GM19397 (cell line): ENCODE measurements around the gene SNX5.
A peak's percentile ranks its signal among the peaks of the same experiment; 100 is the strongest.

Experiments
- ATAC-seq: cut with Tn5 transposase; IDR thresholded peaks from one replicate; pipeline ENCODE4 v1.9.1; 2021; ENCODE audit warnings: mild to moderate bottlenecking, moderate library complexity; ENCODE audit not compliant: unreplicated experiment

SNX5 gene

DNA sequence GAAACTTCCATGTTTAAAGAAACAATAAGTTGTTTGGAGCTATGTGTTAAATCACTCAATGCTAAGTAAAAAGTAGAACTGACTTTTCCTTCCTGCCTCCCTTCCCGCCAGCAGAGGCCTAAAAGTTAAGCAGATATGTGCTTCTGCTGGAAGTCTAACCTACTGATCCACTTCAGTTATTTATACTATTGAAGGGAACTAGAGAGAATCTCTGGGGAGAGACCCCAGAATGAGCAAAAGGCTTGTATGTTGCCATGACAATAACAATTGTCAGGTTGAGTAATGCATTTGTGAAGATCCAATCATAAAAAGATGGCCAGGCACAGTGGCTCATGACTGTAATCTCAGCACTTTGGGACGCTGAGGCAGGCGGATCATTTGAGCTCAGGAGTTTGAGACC, 25.0 kb upstream of the SNX5 start:
- ATAC-seq: no peak

DNA sequence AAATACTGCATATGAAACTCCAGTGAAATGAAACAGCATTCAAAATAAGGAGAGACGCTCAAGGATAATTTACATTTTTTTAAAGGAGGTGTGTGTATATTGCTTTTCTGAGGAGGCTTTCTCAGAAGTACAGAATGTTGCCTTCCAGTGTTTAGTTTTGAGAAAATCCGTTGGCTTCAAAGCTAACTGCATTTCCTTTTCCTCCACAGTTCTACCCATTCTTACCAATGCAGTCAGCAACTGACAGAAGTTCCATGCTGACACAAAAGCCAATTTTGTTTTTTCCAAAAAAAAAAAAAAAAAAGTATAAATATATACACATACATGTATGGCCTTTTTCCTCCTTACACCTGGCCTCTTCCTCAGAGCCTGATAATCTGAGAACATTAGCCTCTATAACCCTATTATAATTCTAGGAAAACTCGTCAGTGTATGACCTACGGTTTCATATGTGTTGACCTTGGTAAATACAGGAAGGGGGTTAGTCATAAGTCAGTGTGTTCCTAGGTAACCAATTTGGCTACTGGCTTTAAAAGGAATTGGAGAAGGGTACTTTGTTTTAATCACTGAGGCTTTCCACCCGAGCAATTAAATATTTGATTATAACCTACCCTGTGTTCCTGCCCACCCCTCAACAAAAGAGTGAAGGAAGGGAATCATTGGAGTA, 24.4 kb upstream of the SNX5 start:
- ATAC-seq: no peak

DNA sequence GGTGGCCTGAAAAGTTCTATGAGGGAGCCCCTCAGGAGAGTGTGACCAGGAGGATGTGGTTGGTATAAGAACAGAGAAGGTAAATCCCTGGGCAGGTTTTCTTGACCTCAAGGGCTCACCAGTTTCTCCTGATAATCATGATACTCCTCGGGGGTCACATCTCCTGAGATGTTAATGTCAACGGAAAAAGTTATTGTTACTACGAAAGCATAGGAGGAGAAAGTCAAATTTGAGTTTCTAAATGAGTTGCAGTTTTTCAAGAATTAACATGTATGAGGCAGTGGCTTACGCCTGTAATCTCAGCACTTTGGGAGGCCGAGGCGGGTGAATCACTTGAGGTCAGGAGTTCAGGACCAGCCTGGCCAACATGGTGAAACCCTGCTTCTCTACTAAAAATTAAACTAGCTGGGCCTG, 23.6 kb upstream of the SNX5 start:
- no peak for ATAC-seq

DNA sequence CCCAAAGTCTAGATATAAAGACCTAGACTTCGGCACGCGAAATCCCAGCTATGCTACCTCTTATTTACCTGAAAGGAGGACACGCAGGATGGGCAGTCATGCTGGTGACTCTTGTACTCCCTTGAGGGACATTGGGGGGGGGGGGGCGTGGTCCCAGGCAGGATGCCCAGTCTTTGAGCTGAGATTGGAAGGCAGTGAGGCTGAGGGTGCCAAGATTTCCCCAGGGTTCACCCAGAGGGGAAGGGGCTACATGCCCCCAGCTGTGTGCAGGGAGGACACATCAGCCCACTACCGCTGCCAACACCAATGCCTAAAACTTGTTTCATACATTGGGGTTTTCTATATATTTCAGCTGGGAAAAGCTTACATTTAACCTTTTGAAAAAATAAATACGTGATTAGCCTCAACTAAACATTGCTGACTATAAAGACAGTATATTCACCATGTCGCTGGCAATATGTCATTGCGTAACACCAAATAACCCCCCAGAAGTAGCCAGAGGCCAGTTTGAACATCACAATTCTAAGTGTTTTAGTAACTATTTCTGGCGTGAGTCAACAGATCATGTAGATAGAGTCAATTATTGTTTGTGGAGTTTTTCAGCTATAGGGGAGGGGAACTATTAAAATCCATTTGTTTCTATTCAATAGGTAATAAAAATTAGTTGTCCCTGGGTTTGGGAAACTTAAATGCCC, 21.8 kb upstream of the SNX5 start:
- ATAC-seq: no peak

DNA sequence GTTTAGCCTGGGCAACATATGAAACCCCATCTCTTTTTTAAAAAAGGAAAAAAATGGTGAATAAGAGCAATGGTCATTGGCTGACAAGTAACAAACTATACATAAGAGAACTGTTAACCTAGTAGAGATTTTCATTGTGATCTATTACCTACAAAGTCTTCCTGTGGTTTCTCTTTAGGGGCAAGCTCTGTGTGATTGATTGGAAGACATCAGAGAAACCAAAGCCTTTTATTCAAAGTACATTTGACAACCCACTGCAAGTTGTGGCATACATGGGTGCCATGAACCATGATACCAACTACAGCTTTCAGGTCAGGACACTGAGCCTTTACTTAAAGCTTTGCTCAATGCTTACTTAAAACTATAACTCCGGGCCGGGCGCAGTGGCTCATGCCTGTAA, 19.4 kb upstream of the SNX5 start:
- ATAC-seq: no peak

DNA sequence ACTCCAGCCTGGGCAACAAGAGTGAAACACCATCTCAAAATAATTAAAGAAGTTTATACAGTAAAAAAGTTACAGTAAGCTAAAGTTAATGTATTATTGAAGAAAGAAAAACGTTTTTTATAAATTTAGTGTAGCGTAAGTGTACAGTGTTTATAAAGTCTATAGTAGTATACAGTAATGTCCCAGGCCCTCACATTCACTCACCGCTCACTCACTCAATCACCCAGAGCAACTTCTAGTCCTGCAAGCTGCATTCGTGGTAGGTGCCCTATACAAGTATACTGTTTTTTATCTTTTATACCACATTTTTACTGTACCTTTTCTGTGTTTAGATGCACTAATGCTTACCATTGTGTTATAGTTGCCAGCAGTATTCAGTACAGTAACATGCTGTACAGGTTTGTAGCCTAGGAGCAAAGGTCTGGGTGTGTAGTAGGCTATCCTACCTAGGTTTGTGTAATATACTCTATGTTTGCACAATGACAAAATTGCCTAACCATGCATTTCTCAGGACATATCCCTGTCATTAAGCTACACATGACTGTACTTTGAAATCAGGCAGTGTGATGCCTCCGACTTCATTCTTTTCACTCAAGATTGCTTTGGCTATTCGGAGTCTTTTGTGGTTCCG, 16.9 kb upstream of the SNX5 start:
- ATAC-seq: no peak

DNA sequence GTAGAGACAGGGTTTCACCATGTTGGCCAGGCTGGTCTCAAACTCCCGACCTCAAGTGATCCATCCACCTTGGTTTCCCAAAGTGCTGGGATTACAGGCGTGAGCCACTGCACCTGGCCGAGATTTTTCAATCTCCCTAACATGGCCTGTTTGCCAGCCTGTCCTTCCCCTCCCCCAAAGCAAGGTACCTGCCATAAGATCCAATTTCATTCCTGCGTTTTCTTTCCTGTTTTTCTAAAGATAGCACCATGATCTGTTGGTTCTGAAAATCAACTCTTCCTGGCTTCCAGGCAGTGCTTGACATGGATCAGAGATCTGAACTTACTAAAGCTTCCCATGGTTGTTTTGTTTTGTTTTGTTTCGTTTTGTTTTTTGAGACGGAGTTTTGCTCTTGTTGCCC, 7.7 kb upstream of the SNX5 start:
- no peak for ATAC-seq

DNA sequence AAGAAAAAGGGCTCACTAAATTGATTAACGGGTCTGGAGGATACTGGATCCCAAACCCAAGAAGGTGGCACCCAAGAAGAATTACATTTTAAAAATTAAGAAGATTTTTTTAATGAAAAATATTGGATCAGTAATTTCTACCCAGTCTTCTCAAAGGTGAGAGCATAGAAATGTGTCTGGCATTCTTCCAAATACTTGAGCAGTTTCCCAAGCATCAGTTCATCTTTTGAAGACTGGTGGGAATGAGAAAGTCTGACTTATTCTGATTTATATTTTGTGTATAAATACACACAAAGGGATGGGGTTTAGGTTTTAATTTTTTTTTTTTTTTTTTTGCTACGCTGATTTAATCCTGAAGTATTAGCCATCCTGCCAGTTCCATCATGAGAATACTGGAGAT, 3.5 kb upstream of the SNX5 start:
- ATAC-seq: no peak

DNA sequence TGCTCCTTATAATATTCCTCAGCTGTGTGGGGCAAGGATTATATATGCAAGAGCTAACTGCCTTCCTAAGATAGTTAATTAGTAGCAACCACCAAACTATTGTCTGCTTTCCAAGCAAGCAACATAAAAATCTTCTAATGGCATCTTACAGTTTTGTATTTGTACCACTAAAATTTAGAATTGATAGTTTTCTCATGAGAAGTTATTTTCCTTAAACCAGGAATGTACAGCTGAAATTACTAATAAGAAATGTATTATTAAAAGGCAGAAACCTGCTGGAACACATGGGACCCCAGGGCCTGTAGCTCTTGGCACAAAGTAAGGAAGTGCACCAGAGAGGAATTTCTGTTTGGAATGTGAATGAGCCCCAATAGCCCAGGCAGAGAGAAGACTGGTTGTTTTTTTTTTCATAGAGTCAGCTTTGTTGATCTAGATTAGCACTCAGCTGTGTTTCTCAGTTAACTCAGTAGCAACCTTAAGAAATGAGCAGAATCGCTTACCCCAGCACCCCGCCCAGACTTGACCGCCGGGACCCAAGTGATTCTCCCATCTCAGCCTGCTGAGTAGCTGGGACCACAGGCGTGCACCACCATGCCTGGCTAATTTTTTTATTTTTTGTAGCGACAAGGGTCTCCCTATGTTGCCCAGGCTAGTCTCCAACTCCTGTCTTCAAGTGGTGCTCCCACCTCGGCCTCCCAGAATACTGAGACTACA, 2.9 kb upstream of the SNX5 start:
- ATAC-seq: no peak

DNA sequence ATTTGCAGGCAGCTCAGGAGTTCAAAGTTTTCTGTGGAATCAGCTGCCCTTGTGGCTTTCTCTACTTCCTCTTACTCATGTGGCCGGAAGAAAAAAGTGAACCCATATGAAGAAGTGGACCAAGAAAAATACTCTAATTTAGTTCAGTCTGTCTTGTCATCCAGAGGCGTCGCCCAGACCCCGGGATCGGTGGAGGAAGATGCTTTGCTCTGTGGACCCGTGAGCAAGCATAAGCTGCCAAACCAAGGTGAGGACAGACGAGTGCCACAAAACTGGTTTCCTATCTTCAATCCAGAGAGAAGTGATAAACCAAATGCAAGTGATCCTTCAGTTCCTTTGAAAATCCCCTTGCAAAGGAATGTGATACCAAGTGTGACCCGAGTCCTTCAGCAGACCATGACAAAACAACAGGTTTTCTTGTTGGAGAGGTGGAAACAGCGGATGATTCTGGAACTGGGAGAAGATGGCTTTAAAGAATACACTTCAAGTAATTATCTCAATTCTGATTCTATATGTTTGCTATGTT, 1.4 kb upstream of the SNX5 start:
- ATAC-seq: no peak

DNA sequence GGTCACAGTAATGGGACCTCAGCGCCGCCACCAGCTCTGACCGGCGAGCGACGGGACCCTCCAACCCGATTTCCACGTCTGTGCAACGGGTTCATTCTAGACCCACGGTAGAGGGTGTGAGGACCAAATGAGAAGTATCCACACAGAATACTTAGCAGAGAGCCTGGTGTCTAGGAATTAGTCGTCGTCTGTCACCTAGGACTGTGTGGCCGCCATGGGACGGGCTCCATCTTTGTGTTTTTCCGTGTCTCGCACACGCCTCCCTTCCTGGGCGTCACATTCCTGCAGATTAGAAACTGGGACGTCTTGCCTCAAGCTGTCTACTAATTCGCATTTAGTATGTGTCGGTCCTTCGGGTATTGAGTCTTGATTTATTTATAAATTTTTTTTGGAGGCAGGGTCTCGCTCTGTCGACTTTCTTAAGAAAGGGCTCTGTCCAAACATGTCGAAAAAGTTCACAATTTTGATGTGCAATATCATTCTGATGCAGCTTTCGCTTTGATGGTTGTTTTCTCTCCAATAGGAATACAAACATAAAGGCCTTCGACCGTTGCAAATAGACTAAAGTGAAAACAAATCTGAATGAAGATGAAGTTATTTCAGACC, 787 bp upstream of the SNX5 start:
- peak; percentile 10 for ATAC-seq

DNA sequence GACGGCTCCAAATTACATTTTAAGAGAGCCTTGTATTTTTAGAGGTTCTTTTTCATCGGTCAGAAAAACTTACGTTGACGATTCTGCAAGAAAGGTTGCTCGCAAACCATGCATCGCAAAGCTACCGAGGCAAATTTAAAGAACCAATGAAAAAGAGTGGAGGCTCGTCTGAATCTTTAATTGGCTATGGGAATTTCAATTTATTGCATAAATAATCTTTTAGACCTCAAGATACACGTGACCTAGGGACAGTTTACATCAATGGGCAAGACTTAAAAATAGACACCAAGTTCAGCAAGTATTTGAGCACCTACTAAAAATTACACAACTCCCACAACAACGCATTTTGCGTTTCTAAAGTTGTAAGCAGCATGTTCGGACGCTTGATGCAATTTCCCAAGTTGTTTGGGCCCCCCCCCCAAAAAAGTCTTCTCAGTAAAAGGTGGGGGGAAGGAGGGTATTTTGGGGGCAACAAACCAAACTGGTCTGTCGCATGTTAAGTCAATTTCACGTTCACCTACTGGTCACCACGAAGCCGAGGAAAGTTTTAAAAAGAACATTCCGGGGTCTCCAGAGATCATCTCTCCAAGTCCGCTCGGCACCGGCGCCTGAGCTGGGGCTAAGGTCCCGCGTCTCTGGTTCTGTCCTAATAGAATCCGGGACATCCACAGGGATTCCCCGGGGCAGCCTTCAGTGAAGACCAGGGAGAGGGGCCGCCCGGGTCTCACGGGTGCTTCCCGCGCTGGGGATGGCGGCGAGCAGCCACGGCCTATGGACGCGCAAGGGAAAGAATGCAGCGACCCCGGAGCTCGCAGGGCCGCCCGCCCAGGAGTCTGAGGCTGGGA, 851 bp downstream of the SNX5 start:
- ATAC-seq: no peak

DNA sequence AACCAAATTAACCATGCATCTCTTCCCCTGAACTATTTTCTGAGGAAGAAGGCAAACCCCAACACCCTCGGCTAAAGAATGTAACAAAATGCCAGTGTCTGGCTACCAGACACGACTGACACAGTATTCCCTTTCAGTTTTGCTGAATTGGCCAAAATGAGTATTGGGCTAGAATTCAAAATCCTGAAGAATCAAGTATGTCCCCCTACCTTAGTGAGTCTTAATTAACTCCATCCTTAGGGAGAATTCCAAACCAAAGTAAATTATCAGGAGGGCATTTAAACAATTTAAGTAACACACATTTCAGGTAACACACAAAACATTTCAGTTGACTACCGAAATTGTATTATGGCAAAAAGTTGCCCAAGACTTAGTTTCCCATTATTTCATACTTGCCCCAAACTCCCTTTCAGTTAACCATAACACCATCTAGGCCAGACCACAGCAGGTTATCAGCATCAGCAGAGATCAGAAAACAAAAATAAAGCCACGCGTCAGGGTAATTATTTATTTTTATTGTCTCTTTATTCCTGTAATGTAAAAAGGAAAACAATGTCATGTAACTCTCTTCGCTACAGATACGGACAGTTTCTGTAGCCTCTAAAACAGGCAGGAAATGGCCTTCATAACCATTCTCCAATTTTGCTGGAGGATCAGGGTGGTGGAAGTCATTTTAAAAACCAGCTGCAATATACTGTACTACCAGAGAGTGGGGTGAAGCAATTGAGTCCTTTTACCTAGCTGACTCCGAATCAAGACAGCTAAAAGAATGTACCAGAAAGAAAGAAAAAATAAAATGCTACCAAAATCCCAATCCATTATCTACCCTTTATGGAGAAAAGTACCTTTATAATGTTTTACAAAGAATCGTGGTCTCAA, 1.9 kb downstream of the SNX5 start:
- ATAC-seq: no peak

DNA sequence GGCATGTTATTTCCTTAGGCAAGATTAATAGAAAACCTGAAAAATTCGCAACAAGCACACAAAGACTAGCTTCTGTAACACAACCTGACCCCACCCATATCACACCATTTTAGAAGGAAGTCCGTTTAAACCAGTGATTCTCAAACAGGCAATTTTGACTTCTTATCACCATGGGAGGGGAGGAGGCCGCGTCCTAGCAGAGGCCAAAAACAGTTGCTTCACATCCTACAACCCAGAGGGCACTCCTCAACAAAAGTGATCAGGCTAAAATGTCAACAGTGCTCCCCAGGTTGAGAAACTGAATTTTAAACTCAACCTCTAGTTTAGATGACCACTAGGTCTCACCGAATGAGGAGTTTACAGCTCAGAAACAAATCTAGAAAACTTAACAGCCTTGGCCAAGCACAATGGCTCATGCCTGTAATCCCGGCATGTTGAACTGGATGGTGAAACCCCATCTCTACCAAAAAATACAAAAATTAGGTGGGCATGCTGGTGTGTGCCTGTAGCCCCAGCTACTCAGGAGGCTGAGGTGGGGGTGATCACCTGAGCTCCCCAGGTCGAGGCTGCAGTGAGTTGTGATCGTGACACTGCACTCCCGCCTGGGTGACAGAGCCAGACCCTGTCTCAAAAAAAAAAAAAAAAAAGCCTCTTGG, 3.4 kb downstream of the SNX5 start:
- ATAC-seq: no peak

DNA sequence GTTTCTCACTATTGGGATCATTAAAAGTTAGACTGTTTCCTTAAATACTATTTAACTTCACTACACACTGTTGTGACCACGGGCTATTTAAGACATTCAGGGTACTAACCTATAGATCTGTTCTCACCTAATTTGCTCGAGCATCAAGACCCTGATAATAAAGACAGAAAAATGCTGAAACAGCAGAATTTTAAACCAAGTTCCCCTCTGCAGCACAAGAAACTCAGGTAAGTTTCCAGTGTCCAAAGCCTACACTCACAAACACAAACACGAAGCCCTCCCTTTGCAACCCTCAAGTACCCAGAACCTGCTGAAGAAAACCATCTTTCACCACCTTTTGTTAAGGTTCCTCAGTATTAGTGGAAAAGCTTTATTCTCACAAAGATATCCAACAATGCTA, 4.0 kb downstream of the SNX5 start:
- no peak for ATAC-seq

DNA sequence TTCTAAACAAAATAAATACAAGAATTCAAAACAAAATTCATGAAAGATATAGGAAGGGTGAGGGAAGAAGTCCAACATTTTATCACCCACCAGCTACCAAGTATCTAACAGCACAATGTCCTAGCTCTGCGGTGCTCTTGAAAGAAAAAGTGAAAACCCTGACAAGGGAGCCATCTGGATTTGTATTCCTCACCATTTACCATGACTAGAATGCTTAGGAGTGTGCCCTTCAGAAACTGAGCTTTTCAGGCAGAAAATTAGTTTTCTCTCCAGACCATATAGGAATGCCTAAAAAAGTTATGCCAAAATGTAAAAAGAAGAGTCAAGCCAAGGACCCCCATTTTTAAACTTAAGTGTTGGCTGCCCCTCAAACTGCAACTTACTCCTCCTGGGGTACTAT, 4.5 kb downstream of the SNX5 start:
- ATAC-seq: no peak

DNA sequence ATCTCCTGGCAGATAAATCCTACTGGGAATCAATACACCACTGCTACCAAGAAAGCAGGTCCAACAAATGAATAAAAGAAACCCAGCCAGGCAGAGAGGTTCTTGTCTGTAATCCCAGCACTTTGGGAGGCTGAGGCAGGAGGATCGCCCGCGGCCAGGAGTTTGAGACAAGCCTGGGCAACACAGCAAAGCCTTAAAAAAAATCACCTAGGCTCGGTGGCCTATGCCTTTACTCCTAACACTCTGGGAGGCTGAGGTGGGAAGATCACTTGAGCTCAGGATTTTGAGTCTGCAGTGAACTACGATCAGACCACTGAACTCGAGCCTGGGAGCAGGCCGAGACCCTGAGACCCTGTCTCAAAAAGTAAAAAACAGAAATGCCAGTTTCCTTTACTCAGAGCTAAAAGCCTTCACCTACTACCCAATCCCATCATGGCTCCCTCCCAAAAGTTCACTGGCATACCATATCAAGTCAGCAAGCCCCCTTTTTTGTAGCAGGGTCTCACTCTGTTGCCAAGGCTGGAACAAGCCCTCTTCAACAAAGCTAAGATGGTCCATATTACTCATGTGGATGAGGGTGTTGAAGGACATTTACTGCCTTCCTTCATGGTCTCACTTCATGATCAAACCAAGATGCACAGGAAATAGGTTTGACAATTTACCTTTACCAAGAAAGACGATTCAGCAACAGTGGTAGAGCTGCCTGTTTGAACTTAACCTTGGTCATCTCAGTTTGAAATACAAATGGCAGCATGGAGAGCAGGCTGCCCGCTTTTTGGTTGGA, 5.3 kb downstream of the SNX5 start:
- no peak for ATAC-seq

DNA sequence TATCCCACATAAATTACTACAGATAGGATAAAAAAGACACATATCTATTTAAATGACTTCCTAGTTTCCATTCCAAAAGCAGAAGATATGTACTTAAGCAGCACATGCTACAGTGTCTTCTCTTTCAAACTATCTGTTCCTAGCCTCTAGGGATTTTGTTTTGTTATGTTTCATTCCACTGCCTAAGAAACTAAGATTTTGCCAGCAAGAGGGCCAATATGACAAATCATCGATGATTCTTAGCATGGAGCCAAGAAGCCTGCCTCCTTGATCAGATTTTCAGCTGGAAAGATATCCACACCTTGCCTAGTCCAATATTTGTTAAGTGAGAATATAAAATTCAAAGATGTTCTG, 7.0 kb downstream of the SNX5 start:
- ATAC-seq: no peak
